PC-3 (cell line): ENCODE results near the gene COG5.

Source experiments
- CTCF ChIP-seq: fragments of 300-600 bp; sonication (generic); conservative IDR thresholded peaks from 2 replicates; pipeline ENCODE4 v1.5.1; 2017; ENCODE audit warnings: antibody characterized with exemption, low read depth, mild to moderate bottlenecking, low read length
- EZH2 ChIP-seq: fragments of 300-600 bp; sonication (generic); IDR thresholded peaks from one replicate; pipeline ENCODE4 v1.6.1; 2017; ENCODE audit warnings: antibody characterized with exemption, mild to moderate bottlenecking, low read length; ENCODE audit not compliant: unreplicated experiment

- no peak for TF ChIP-seq CTCF
- TF ChIP-seq EZH2, result no peak
These were observed 33.0 kb downstream of the COG5 start for GRCh38 chr7:107530751-107531150.
